NCI-H146 treated with DMSO at 0.1 percent for 48 hours (cell line): Measurements from ENCODE around the gene ST8SIA5.
A peak's percentile ranks its signal among the peaks of the same experiment; 100 is the strongest.

Experiments used
- DNase-seq: peaks from one replicate; lab custom pipeline; 2025; ENCODE audit not compliant: unreplicated experiment; lab: John Stamatoyannopoulos, UW

The ST8SIA5 gene

DNA sequence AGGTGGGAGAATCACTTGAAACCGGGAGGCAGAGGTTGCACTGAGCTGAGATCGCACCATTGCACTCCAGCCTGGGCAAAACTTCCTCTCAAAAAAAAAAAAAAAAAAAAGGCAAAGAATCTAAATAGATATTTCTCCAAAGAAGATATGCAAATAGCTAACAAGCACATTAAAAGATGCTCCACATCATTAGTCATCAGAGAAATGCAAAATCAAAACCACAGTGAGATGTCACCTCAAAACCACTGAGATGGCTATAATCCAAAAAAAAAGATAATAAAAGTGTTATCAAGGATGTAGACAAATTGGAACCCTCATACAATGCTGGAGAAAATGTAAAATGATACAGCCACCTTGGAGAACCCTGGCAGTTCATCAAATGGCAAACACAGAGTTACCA lies 8.4 kb downstream of the ST8SIA5 start:
- no peak for DNase-seq

DNA sequence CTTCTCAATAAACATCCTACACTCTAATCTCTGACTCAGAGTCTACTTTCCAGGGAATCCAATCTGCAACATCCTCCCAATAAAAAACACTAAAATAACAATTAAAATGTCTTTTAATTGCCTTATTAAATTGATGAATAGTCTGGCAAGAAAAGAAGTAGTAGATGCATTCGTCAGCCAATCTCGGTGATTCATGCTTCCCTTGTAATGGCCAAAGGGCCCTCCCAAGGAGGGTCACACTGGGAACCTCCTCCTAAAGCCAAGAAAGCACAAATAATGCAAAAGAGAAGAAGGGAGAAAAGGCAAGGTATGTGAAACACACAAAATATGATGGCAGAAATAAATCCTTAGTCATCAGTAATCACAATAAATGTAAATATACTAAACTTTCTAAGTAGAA lies 16.8 kb downstream of the ST8SIA5 start:
- DNase-seq = no peak

DNA sequence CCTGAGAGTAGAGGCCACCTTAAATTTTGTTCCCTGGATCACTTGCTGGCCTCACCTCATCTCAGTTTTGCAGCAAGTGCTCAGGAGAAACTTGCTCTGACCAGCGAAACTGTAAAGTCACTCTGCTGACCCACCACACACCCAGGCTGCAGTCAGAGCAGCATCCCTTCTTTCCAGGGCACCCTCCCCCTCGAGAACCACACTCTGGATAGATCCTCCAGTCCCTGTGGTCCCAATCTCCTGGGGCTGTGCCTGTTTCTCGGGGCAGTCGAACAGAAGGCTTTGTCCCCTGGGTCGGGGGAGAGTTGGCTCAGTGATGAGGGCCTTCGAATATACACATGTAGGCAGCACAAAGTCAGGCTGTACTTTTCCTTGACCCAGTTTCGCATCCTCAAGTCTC lies 18.4 kb downstream of the ST8SIA5 start:
- no peak for DNase-seq

DNA sequence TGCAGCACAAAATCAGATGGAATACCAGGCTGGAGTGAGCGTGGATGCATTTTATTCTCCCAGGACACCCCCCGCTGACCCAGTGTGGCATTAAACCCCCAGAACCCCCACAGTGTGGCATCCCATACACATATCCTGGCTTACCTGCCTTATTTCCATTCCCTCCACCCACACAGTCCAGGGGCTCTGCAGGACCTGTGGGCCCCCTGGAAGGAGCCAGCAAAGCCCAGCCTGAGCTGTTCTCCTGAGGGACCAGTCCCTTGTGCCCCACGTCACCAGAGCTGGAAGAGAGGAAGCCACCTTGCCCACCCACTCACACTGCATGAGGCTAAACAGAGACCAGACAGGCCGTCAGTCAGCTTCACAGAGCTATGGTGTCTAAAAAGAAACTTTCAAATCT lies 20.1 kb downstream of the ST8SIA5 start:
- DNase-seq = no peak

DNA sequence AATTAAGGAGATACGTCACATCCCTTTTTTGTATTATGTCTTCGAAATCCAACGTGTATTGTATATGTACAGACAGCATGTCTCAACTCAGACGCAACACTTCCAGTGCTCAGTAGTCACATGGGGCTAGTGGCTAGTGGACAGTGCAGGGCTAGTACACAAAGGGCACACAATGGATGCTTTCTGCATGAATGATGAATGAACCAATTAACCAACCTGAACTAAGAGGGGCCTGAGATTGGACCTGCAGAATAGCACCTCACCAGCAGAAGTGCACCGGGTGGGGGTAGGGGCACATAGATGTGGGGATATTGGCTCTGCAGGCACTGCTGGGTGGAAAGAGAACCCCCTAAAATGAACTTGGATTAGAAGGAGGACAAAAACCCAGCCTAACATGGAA lies 20.7 kb downstream of the ST8SIA5 start:
- peak; percentile 39 for DNase-seq

DNA sequence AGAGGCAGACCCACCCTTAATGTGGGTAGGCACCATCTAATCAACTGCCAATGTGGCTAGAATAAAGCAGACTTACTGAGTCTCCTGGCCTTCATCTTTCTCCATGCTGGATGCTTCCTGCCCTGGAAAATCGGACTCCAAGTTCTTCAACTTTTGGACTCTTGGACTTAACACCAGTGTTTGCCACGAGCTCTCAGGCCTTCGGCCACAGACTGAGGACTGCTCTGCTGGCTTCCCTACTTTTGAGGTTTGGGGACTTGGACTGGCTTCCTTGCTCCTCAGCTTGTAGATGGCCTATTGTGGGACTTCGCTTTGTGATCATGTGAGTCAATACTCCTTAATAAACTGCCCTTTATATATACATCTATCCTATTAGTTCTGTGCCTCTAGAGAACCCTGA lies 21.9 kb downstream of the ST8SIA5 start:
- no peak for DNase-seq

DNA sequence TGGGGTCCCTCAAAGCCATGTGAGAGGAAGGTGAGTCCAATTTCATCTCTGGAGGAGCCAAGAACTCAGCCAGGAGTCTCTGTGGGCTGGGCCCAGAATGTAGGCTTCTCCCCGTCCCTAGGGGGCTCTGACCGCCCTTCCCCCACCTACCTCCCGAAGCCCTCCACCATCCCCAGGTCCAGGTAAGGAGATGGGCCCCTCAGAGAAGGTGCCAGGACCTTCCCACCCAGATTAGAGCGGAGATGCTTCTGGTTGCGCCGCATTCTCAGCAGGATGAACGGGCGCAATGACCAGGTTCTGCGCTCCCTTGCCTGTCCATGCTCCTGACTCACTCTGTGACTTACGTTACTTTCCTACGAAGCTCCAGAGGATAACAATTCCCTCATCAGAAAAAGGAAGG lies 23.0 kb downstream of the ST8SIA5 start:
- DNase-seq = no peak

DNA sequence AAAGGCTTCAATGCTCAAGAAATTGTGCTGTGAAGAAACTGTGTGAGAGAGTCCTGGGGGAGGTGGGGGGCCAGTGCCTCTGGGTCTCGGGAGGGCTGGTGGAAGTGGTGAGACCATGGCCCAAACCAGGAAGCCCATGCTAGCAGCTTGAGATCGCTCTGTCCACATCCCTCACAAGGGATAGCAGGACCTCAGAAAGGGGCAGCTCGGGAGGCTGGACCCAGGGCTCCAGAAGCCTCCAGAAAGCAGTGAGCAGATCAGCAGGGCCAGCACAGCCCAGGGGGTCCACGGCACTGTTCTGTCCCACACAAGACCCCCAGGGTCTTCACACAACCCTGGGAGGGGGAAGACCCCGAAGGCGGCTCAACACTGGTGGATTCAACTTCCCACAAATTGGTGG lies 24.1 kb downstream of the ST8SIA5 start:
- DNase-seq = no peak

DNA sequence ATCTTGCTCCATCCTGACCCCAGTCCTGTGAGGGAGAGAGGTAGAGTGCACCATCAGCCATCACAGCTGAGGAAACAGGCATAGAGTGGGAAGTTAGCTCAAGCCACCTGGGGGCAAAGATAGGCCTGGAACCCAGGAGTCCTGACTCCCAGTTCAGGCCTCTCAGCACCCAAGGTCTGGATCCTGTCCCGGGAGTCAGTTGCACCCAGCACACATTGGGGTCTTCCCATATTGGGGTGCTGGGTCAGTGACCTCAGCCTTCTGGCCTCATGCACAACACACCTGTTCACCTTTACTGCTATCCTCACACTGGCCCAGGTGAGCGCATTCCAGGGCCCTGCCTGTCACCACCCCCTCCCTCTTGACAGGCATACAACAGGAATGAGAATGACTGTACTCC lies 24.7 kb downstream of the ST8SIA5 start:
- no peak for DNase-seq

DNA sequence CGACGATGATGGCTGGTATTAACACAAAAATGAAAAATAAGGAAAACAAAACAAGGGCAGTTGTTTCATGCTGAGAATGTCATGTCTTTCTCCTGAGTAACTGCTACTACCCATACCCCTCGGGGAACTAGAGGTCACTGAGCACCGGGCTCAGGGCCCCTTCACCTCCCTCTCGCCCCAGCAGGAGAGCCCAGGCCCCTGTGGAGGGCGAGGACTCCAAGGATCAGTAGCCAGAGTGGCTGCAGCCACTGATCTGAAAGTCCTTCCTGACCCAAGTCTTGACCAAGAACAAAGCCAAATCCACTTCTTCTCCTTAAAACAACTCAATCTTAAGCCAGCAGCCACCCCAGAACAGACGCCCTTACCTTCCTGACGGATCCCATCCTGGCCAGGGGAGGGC lies 25.5 kb downstream of the ST8SIA5 start:
- no peak for DNase-seq

DNA sequence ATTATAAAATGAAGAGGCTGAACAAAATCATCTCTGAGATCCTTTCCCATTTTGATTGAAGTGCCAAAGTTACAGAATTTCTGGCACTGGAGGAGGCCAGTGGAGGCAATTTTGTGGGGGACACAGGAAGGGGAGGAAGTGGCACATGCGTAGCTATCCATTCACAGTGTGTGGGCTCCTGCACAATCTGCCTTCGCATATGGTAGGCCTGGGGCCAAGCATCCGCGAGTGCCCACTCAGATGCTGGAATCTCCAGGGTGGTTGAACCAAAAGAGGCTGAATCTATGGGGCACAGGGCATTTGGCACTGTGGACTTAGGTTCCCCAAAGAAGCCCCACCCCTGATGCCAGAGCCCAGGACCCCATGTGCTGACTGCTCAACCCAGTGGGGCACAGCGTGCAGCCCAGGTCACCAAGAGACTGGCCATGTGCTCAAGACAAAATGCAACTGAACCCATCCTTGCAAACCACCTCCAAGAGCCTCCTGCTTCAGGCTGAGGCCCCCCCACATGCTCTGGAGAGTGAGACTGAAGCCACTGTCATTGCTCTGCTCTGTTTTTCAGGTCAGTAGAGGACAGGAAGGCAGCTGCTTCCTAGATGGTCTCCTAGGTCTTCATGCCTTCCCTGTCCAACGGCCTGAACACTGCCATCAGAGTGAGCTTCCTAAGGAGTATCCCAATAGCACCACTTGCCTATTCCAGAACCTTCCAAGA lies 28.5 kb downstream of the ST8SIA5 start:
- DNase-seq = no peak

DNA sequence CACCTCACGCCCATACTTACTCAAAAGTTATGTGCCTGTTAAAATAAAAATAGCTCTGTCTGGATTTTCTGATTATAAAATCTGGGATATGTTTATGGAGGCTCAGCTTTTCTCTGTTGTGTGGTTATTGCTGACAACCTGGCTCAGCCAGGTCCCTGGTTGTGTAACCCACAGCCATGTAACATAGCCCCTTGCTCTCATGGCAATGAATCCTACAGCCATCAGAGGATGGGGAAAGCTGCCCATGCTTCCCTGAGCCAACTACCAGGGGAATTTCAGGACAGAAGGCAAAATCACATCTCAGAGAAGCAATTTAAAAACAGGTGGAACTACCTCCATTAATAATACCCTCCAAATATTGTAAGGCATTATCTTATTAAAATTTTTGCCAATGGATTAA lies 29.7 kb downstream of the ST8SIA5 start:
- DNase-seq = no peak

DNA sequence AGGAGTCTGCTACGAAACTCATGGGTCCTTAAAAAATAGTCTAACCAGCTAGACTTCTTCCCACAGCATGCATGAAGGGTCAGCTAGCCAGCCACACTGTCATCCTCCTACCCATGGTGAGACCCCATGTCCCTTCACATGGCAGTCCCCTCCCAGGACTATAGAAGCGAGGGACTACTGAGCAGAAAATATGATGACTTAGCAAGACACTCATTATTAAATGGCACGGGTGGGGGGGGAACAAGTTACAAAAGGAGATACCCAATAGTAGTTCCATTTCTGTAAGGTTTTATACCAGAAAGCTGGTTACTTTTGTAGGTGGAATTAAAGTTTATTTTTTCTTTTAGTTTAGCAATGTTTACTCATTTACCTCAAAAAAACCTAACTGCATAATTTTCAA lies 31.5 kb downstream of the ST8SIA5 start:
- no peak for DNase-seq

DNA sequence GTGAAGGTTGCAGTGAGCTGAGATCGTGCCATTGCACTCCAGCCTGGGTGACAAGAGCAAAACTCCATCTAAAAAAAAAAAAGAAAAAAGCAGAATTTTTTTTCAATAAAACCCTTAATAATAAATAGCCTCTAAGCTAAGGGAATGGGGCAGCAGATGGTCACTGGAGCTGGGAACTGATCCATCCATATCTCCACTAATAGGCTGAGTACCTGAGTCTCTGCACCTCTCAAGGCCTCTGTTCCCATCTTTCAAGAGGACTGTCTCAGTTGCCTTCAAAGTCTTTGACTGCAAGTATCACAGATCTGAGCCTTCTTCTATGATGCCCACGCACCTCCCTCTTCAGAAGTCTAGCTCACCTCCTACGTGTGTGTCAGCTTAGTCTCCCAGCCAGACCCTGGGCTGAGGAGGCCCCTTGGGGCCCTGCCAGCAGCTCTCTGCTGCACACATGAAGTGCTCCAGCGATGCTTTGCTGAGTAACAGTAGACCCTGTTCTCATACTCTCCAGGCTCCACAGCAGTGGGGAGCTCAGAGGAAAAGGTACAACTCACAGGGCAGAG lies 32.9 kb downstream of the ST8SIA5 start:
- no peak for DNase-seq

DNA sequence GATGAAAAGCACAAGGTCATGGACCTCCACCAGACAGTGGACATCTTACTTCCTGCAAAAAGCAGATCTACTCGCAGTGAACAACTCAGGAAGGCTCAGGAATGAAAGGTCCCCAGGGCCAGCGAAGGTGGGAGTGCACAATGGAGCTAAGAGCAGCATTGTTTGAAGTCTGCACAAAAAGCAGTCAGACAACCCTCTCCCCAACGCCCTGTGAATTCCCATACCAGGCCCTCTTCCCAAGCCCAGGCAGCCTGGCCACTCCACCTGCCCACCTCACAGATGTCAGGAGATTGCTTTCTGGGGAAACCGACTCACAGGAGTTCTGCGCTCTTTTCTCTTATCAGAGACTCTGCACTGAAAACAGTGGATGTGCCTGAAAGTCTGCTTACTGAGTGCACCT lies 34.8 kb downstream of the ST8SIA5 start:
- no peak for DNase-seq

DNA sequence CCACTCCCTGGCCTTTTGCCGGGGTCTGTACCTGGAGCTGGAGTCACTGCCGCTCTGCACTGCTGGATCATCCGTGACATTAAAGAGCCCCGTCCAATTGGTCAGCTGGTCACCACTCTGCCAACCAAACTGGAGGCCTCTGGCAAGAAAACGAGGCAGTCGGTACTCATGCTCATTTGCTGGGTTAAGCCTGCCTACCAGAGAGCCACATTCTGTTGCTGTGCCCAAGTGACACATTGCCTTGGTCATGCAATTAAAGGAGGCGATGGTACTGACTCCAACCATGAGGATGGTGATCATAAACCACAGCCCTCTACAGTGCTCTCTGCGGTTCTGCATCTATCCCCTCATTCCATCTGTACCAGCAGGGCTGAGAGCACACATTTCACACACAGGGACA lies 35.5 kb downstream of the ST8SIA5 start:
- DNase-seq = no peak

DNA sequence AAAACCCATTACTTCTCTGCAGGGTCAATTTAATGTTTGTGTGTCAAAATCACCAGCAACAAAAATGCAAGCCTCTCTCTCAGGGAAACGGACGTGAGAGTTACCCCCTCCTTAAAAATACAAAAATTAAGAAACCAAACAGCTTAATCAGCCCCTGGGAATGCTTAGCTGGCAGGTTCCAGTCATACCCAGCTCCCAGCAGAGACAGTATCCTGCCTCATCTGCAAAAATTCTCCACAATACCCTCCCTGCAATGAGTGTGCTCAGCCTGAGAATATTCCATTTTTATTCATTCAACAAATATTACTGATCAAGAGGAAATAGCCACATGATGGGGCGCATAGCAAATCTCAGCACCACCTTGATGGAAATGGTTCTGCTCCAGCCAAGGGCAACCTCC lies 36.3 kb downstream of the ST8SIA5 start:
- DNase-seq = no peak

DNA sequence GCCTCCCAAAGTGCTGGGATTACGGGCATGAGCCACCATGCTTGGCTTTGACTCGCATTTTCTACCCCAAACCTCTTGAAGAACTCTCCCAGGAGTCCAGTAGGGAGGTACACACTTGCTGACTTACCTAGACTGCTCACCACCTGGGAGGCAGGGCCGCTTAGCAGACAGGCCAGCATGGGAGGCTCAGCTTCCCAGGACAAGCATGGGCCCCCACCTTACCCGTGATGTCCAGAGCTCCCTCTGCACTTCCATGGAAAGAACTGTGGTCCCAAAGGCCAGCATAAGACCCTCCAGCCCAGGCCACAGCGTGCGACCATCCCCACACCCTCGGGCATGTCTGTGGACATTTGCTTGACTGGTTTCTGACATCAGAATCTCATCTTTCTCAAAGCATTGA lies 36.8 kb downstream of the ST8SIA5 start:
- DNase-seq = no peak

DNA sequence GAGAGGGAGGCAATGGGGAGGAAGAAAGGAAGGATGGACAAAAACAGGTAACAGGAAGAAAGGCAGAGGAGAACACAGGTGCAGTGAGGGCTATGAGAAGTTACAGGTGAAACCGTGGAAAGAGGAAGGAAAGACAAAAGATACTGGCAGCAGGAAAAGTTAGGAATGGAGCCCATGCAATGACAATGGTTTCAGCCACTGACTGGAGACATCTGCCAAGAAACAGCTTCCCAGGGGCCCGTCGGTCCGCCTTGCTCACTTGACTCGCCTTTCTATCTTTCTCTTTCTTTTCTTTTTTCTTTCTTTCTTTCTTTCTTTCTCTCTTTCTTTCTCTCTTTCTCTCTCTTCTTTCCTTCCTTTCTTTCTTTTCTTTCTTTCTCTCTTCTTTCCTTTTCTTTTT lies 37.5 kb downstream of the ST8SIA5 start:
- DNase-seq = no peak

DNA sequence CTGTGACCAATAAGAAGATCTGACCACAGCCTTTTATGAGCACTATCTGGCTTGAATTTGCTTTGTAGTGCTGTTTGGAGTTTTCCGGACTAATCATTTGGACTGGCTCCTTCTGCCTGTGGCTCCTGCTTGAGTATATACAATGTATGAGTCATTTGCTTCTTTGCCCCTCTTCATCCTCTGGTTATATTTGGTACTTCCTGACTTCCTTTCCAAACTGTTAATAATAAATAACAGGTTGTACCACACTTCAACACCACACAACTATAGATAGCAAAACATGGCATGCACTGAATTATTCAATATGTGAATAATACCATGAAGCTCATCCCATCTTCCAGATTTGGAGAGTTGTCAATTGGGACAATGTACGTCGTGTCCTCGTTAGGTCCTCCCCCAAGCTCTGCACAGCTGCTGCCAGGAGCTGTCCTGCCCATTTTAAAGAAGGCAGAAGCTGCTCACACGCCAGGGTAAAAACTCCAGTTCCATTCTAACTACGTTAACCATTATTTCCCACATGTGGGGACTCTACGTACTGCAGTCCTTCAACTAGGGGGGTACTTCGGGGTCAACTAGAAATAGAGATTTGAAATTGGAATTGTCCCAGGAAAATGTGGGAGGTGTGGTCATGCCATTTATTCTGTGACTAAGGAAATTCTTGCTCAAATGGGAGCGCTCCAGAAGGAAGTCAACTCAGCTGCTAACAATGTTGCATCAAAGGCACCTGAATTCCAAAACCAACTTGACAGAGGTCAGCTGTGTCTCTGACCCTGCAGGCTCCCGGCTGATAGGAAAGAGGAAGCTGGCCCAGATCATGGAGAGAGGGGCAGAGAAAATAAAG lies 38.1 kb downstream of the ST8SIA5 start:
- DNase-seq = no peak

DNA sequence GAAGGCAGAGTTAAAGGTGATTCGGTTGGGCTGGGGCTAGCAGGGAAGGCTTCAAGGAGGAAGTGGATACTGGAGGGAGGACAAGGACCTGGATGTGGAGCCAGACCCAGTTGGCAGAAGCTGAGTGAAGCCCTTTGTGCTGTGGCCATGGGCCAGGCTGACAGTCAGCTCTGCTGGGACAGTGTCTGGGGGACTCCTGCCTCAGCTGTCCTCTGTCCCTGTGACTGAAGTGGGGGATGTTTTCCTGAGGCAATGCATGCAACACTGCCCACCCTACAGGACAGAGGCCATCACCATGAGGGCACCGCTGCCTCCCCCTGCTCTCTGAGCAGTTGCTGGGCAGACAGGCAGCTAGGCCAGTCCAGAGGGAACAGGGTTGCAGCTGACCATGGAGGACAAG lies 40.0 kb downstream of the ST8SIA5 start:
- no peak for DNase-seq

DNA sequence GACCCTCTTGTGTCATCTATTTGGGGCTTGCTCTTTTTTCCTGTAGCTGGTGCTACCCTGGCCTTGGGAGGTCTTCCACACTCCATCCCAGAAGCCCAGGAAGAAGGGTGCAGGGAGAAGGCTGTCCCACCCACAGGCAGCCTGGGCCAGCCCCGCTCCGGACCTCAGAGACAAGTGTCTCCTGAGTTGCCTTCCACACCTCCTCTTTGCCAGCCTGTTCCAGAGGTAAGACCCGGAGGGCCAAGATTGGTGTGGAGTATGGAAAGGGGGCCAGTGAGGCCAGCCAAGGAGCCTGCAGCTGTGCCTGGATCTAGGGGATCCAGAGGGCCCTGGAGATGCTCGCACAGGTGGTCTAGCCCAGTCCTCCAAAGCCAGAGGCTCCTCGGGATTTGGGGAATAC lies 40.5 kb downstream of the ST8SIA5 start:
- DNase-seq = no peak
